GM21529 (cell line): Measurements from ENCODE around the gene TRDN.

Source experiments
- ATAC-seq: cut with Tn5 transposase; IDR thresholded peaks from one replicate; pipeline ENCODE4 v1.9.1; 2021; ENCODE audit not compliant: unreplicated experiment

Gene TRDN

GRCh38 chr6:123201869-123202372 is 434.8 kb downstream of the TRDN start:
- no peak for ATAC-seq

- no peak for ATAC-seq
These were observed 443.5 kb downstream of the TRDN start for GRCh38 chr6:123193298-123193697.

- ATAC-seq, result no peak
These were observed 446.9 kb downstream of the TRDN start for GRCh38 chr6:123189816-123190215.

GRCh38 chr6:123182998-123183397 is 453.8 kb downstream of the TRDN start:
- ATAC-seq, result no peak

GRCh38 chr6:123176706-123177105 is 460.0 kb downstream of the TRDN start:
- ATAC-seq, result no peak

- no peak for ATAC-seq
These were observed 465.2 kb downstream of the TRDN start for GRCh38 chr6:123171341-123172115.

- ATAC-seq, result no peak
These were observed 467.0 kb downstream of the TRDN start for GRCh38 chr6:123169774-123170095.

GRCh38 chr6:123168892-123169773 is 467.6 kb downstream of the TRDN start:
- no peak for ATAC-seq

- no peak for ATAC-seq
These were observed 468.3 kb downstream of the TRDN start for GRCh38 chr6:123168466-123168865.
